Stimulated activated effector memory CD8-positive, alpha-beta T cell treated with anti-CD3 and anti-CD28 coated beads, Interleukin-12 subunit alpha, Interleukin-12 subunit beta, amount 100 ng/mL, for 72 hours (primary cell): ENCODE measurements around the gene FXN.

Experiments used
- ATAC-seq: fragments of 150-1000 bp; cut with Tn5 transposase; 2 replicates; pipeline ENCODE4 v1.10.0; 2021
- DNase-seq, 2 donors: peaks; one replicate each; pipeline ENCODE4 v3.0.0; 2021 to 2022; ENCODE audit warnings: low spot score in 2 of 2
- H3K27ac Mint-ChIP-seq: one replicate; pipeline ENCODE4 v1.8.0; 2022; ENCODE audit warnings: mild to moderate bottlenecking, mixed read lengths
- H3K36me3 Mint-ChIP-seq: one replicate; pipeline ENCODE4 v1.8.0; 2022; ENCODE audit warnings: mild to moderate bottlenecking, mixed read lengths
- H3K4me1 Mint-ChIP-seq: one replicate; pipeline ENCODE4 v1.8.0; 2022; ENCODE audit warnings: mixed read lengths
- H3K4me3 Mint-ChIP-seq: one replicate; pipeline ENCODE4 v1.8.0; 2022; ENCODE audit warnings: mild to moderate bottlenecking, mixed read lengths
- H3K9me3 Mint-ChIP-seq: one replicate; pipeline ENCODE4 v1.8.0; 2022; ENCODE audit warnings: mixed read lengths

FXN gene

DNA sequence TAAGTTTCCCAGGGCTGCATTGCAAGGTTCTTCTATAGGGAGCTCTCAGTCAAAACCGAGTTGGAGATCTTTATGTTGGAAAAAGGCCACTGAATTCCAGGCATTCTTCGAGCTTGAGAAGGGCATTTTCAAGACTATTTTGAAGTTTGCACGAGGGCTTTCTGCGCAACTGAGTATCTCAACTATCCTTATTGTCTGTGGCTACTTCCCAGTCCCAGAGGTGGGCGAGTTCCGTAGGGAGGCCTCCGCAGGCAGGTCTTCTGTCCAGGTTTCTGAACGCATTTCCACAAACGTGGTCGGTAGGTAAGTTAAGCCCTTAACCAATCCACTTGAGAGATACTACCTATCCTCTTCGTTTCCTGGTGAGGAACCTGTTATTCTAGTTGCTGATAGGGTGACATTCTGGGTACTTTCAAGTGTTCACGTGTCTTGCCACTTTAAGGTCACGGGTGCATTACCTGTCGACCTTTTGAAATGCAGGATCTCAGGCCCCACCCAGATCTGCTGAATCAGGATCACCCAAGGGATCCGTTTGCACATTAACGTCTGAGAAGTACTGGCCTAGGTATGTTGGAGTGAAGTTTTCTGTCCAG is 87.1 kb downstream of the FXN start:
- no peaks in the 10 kb centered on the region for H3K9me3 Mint-ChIP-seq
- no peak overlapping the region for H3K27ac Mint-ChIP-seq
- no peaks in the 10 kb centered on the region for H3K36me3 Mint-ChIP-seq
- ATAC-seq (no peak), DNase-seq (peak in 1 of 2 donors; percentile 44)
- peak overlapping the region; percentile 80 for H3K4me3 Mint-ChIP-seq
- peaks cover 18% of the 10 kb centered on the region for H3K4me1 Mint-ChIP-seq

DNA sequence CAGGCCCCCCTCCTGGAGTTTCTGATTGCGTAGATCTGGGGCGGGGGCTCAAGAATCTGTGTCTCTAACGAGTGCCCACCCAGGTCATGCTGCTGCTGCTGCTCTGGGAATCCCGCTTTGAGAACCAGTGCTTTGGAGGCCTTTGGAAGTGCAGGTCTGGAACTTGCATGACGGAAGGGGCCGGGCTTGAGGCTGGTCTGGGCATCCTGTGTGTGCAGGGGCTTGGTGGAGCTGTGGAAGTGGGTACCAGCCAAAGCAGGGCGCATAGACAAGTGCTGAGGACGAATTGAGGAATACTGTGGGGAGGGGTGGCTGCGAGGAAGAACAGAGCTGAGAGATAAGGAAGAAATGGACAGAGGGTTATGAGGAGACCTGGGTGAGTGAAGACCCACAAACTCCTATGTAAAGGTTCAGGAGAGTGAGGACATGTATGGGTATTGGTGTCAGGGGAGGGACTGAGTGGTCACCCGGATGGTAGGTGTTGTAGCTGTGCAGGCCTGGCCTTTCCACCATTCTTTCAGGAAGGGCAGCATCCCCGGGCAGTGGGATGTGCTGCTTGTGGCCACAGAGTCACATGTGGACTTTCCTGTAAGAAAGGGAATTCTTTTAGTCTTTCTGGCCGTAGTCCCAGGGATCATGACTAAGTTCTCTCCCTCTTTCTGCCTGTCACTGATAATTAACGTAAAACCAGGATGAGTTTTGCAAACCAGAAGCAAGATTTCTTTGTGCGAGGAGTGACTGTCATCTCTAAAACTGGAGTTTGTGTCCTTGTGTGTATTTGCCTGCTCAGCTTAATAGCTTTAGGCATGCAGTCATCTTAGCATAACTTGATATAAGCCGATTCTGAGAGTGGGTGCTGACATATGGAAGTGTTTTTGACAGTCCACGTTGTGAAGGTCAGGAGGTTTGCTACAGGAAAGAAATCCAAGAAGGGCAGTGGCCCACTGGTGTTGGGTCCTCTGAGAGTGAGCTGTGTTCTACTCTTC is 95.2 kb downstream of the FXN start:
- ATAC-seq (no peak), DNase-seq (peak in 1 of 2 donors; percentile 33)
- Mint-ChIP-seq H3K36me3 (no peaks in the 10 kb centered on the region), H3K9me3 (no peaks in the 10 kb centered on the region), H3K4me1 (no peaks in the 10 kb centered on the region), H3K27ac (no peak overlapping the region), H3K4me3 (no peak overlapping the region)

DNA sequence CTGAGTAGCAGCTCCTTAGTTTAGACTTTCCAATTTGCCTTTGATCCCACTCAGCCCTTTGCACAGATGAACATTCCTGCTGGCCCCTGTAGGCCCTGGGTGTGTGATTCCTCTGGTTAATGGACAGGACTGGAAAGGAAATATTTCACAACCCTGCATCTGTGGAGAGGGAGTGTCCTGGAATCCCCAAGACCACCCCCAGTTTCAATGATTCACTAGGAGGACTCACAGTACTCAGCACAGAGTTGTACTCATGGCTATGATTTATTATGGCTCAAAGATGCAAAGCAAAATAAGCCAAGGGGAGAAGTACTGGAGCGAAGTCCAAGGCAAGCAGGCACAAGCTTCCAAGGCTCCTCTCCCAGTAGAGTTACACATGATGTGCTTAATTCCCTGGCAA is 96.1 kb downstream of the FXN start:
- DNase-seq = peak in 1 of 2 donors; percentile 39
- H3K36me3 Mint-ChIP-seq = no peaks in the 10 kb centered on the region
- H3K4me3 Mint-ChIP-seq = no peak overlapping the region
- no peaks in the 10 kb centered on the region for H3K9me3 Mint-ChIP-seq
- ATAC-seq = no peak
- H3K4me1 Mint-ChIP-seq = no peaks in the 10 kb centered on the region
- no peak overlapping the region for H3K27ac Mint-ChIP-seq

DNA sequence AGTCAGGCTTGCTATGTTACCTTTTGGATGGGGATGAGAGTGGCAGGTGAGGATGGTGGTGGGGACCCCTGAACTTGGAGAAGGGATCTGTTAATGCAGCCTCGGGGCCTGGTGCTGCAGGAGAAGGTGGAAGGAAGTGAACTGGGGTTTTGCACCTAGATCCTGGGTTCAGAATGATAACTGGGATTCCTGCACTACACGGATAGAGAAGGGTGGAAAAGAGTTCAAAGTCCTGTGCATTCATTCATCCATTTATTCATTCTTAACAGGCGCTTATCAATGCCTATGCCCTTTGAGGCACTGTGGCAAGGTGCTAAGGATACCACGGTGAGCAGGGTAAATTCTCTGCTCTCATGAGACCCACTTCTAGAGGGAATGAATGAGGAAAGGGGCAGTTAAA is 96.8 kb downstream of the FXN start:
- DNase-seq (peak in 1 of 2 donors; percentile 33), ATAC-seq (no peak)
- Mint-ChIP-seq H3K27ac (no peak overlapping the region), H3K36me3 (no peaks in the 10 kb centered on the region), H3K4me1 (no peaks in the 10 kb centered on the region), H3K4me3 (no peak overlapping the region), H3K9me3 (no peaks in the 10 kb centered on the region)

DNA sequence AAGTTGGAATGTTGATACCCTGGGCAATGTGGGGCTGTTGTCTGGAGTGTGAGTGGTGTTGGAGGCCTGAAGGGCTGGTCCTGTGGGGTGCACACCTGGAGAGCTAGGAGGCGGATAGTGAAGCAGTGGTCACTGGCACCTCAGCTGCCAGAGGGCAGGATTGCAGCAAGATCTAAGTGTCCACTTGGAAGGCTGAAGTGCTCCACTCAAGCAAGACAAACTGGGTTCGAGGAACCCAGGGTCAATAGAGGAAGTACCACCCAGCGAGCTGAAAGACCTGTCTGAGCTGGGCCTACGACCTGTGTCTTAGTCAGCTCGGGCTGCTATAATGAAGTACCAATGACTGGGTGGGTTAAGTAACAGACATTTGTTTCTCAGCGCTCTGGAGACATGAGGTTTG is 98.9 kb downstream of the FXN start:
- H3K4me3 Mint-ChIP-seq = no peak overlapping the region
- H3K36me3 Mint-ChIP-seq = no peaks in the 10 kb centered on the region
- no peaks in the 10 kb centered on the region for H3K4me1 Mint-ChIP-seq
- no peaks in the 10 kb centered on the region for H3K9me3 Mint-ChIP-seq
- ATAC-seq (no peak), DNase-seq (peak in 1 of 2 donors; percentile 34)
- no peak overlapping the region for H3K27ac Mint-ChIP-seq

DNA sequence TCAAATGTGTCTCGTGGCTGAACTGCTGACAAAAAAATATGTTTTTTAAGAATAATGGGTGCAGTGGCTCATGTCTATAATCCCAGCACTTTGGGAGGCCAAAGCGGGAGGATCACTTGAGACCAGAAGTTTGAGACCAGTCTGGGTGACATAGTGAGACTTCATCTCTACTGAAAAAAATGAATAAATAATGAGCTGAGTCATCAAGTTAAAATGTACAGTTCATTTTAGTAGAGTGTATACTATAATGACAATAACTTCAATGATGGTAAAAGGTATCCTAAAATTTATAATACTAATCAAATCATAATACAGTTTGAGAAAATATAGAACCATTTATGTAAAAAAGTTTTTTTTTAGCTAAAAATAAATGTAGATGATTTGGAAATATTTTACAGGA is 100.6 kb downstream of the FXN start:
- Mint-ChIP-seq H3K36me3 (no peaks in the 10 kb centered on the region), H3K27ac (no peak overlapping the region), H3K9me3 (no peaks in the 10 kb centered on the region), H3K4me1 (no peaks in the 10 kb centered on the region), H3K4me3 (no peak overlapping the region)
- DNase-seq = peak in 1 of 2 donors; percentile 4
- ATAC-seq = no peak

DNA sequence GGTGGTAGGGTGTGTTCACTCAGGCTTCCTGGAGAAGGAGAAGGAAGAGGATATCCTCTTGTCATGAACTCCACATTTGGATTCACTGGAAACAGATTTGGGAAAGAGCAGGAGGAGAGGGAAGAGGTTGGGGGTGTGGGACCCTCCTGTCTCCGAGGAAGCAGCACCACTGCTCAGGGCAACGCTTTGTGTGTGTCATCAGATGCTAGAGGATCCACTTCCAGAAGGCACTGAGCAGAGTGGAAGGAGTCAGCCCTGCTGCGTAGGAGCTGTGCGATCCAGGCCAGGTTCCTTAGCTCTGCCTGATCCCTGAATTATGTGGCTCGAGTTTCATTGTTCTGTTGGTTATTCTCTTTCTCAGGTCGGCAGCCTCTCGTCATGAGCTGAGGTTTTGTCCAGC is 101.2 kb downstream of the FXN start:
- Mint-ChIP-seq H3K4me3 (no peak overlapping the region), H3K36me3 (no peaks in the 10 kb centered on the region), H3K4me1 (no peaks in the 10 kb centered on the region), H3K9me3 (no peaks in the 10 kb centered on the region), H3K27ac (no peak overlapping the region)
- ATAC-seq (no peak), DNase-seq (peak in 1 of 2 donors; percentile 13)

DNA sequence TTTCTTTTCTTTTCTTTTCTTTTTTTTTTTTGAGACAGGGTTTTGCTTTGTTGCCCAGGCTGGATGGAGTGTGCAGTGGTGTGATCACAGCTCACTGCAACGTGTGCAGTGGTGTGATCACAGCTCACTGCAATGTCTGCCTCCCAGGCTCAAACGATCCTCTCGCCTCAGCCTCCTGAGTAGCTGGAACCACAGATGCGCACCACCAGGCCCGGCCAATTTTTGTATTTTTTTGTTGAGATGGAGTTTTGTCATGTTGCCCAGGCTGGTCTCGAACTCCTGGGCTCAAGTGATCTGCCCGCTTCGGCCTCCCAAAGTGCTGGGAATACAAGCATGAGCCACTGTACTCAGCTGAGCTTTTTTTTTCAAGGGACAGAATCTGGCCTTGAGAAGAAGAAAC is 101.8 kb downstream of the FXN start:
- ATAC-seq (no peak), DNase-seq (peak in 1 of 2 donors; percentile 23)
- no peak overlapping the region for H3K27ac Mint-ChIP-seq
- H3K36me3 Mint-ChIP-seq = no peaks in the 10 kb centered on the region
- H3K4me3 Mint-ChIP-seq = no peak overlapping the region
- H3K4me1 Mint-ChIP-seq = no peaks in the 10 kb centered on the region
- H3K9me3 Mint-ChIP-seq = no peaks in the 10 kb centered on the region

DNA sequence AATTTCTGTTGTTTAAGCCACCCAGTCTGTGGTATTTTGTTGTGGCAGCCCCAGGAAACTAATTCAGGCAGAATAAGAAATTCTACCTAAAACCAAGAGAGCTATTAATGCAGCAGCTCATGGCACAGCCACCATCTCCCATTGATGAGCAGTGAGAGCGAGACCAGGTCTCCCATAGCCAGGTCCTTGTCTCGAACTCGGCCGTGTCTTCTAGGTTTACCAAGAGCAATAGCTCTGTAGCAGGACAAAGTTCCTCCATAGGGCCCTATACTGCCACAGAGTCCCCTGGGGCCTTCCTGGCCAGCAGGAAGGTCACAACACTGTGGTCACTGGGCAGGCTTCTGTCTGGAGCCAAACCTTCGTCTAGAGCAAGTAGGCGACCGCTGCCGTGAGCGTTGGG is 104.0 kb downstream of the FXN start:
- H3K36me3 Mint-ChIP-seq = no peaks in the 10 kb centered on the region
- H3K4me1 Mint-ChIP-seq = no peaks in the 10 kb centered on the region
- DNase-seq (no peak), ATAC-seq (no peak)
- H3K27ac Mint-ChIP-seq = no peak overlapping the region
- no peaks in the 10 kb centered on the region for H3K9me3 Mint-ChIP-seq
- H3K4me3 Mint-ChIP-seq = no peak overlapping the region

DNA sequence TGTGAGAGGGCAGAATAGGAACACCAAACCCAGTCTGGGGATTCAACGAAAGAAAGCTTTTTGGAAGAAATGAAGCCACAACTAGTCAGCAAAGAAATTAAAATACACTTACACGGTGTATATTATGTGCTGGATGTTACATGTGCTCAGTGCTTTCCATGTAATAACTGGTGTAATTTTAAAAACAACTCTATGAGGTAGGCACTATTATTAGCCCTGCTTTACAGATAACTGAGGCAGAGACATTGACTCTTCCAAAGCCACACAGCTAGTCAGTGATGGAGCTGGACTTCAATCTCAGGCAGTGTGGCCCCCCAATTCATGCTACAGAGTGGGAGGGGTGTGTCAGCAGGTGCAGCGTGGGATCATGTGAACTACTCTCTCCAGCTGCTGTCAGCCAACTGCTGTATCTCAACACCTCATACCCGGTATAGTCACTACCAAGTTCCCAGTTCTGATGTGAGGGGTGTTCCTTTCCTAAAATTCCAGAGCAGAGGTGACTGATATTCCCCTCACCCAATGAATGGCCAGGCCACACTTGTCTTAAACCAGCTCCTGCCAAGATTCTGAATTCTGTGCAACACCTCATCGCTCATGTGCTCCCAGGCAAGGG is 104.7 kb downstream of the FXN start:
- Mint-ChIP-seq H3K27ac (no peak overlapping the region), H3K9me3 (no peaks in the 10 kb centered on the region), H3K4me1 (no peaks in the 10 kb centered on the region), H3K4me3 (no peak overlapping the region), H3K36me3 (no peaks in the 10 kb centered on the region)
- DNase-seq (peak in 1 of 2 donors; percentile 12), ATAC-seq (no peak)

DNA sequence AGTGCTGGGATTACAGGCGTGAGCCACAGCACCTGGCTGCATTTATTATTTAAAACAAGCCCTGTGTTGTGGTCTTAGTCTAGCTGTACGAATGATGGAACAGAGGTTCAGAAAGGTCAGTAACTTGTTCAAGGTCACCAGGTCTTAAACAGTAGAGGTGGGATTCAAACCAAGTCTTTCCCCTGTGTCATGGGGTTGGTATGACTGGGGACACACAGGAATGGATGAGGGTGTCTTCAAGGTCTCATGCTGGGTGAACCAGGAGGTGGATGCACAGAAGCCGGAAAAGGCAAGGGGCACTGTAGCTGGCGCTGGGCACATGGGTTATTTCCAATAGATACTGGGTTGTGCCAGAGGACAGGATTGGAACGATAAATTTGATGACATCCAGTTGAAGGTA is 106.3 kb downstream of the FXN start:
- Mint-ChIP-seq H3K36me3 (no peaks in the 10 kb centered on the region), H3K27ac (no peak overlapping the region)
- ATAC-seq = no peak

DNA sequence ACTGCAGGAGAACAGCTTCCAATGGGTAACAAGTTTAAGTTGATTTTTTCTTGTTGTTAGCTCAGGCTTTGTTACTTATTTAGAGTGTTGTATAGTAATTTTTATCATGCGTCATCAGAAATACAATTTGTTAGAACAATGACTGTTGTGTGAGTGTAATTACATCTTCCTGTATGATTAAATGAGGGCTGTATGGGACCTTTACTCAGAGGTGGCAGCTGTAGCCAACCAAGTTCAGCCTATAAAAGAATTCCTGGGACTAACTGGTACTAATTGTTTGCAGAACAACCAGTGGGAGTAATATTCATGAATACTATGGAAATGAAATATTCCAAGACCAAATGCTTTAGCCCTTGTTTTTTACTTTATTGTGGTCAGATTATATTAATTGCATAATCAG is 107.7 kb downstream of the FXN start:
- Mint-ChIP-seq H3K4me1 (no peaks in the 10 kb centered on the region), H3K27ac (no peak overlapping the region), H3K4me3 (no peak overlapping the region), H3K9me3 (no peaks in the 10 kb centered on the region), H3K36me3 (no peaks in the 10 kb centered on the region)
- no peak for ATAC-seq
- no peak for DNase-seq

More for the DNA sequence above, 106.3 kb downstream of the FXN start:
- H3K4me1 Mint-ChIP-seq = no peaks in the 10 kb centered on the region
- no peak overlapping the region for H3K4me3 Mint-ChIP-seq
- H3K9me3 Mint-ChIP-seq = no peaks in the 10 kb centered on the region
- peak in 1 of 2 donors; percentile 30 for DNase-seq

DNA sequence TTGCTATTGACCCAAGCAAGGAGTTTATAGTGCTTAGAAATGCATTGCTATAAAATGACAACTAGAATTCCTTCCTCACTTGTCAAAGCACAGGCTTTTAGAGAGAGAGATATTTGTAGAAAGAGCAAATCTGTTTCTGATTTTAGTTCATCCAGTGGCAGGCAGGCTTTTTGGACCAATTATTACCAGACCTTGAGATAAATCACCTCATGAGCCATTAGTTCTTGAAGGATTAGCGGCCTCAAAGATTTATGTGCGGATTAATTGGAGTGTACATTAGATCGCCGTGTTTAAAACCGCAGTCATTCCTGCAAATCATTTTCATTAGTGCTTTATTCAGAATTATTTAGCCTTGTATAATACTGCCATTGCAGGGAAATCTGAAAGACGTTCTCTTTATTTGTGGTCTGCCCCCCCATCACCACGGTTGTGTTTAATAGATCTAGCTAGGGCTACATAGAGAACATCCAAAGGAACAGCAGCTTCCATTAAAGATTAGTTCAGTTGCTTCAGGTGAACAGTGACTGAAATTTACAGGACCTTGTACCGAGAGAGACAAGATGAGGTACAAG is 109.7 kb downstream of the FXN start:
- Mint-ChIP-seq H3K27ac (no peak overlapping the region), H3K9me3 (no peaks in the 10 kb centered on the region), H3K4me3 (no peak overlapping the region), H3K4me1 (no peaks in the 10 kb centered on the region), H3K36me3 (no peaks in the 10 kb centered on the region)
- DNase-seq (peak in 1 of 2 donors; percentile 2), ATAC-seq (no peak)

DNA sequence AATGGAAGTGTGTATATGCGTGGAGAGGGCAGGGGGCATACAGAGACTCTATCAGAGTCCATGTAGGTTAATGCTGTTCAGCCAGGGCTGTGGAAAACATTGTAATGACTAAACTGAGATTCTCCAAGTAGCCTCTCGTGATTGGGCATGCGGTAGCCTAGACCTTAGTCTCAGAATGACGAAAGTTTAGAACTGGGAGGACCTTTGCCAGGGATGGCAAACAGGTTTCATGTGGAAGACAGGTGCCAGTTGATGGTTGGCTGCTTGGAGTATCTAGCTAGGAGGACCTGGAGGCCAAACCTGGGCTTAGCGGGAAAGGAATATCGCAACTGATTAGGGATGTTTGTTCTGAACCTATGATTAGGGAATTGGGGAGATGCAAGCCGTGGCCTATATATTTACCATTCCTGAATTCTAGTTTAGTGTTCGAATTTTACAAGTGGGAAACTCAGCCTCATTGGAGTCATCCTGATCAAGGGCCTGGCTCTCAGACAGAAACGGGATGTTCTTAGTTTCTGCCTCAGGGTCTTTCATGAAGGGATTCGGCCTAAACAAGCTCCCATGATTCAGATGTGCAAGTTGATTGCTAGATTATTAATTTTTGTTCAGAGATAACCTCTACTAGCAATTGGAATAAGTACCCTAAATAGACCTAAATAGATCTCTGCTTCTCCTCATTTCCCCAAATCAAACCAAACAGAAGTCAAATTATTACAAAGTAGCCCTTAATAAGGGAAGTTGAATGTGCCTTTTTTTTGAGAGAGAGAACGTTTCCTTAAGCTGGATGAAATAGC is 111.7 kb downstream of the FXN start:
- no peaks in the 10 kb centered on the region for H3K4me1 Mint-ChIP-seq
- DNase-seq (peak in 1 of 2 donors; percentile 33), ATAC-seq (no peak)
- no peak overlapping the region for H3K27ac Mint-ChIP-seq
- no peaks in the 10 kb centered on the region for H3K36me3 Mint-ChIP-seq
- no peak overlapping the region for H3K4me3 Mint-ChIP-seq
- H3K9me3 Mint-ChIP-seq = no peaks in the 10 kb centered on the region

DNA sequence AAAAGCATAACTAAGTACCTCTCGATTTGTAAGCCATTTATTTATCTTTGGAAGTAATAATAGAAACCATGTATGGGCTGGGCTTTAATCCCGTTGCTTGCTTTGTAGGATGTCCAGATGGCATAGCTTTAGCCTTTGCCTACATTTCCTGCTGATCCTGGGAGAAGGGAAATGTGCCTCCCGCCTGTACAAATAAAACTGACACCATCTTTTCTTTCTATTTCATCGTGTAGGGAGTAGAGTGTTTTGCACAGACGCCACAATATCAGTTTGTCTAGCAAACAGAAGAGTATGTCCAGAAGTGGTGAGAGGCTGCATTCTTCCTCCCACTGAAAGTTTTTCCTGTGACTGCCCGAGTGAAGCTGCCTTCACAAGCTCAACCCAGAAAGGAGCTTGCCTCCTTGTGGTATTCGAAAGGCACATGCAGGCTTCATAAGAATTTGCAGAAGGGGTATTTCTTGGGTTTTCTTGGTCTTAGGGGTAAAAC is 113.8 kb downstream of the FXN start:
- DNase-seq = peak in 1 of 2 donors; percentile 20
- Mint-ChIP-seq H3K36me3 (no peaks in the 10 kb centered on the region), H3K4me3 (no peak overlapping the region), H3K9me3 (no peaks in the 10 kb centered on the region), H3K27ac (no peak overlapping the region), H3K4me1 (no peaks in the 10 kb centered on the region)
- no peak for ATAC-seq
